Testis (tissue), 3 donors: ENCODE results near the gene ABITRAM. TPM values are rescaled to one million over a fixed set of nuclear protein-coding genes. Genes with fewer than 3 reads are reported as not detected.
"Not testable (repeated sequence)": the region's sequence is repeated elsewhere in the genome, so short reads cannot be mapped to it uniquely, and the experiment has no call there.

Experiments
- DNase-seq: peaks from one replicate; pipeline ENCODE4 v3.0.0-alpha.2; 2019
- H3K27ac ChIP-seq, 2 donors: fragments of 200-600 bp; sonication (generic); one replicate each; pipeline ENCODE4 v1.5.1; 2019
- H3K27me3 ChIP-seq: fragments of 200-600 bp; sonication (generic); one replicate; pipeline ENCODE4 v1.5.1; 2019
- H3K36me3 ChIP-seq: fragments of 200-600 bp; sonication (generic); one replicate; pipeline ENCODE4 v1.5.1; 2017; ENCODE audit warnings: low read depth; ENCODE audit errors: missing control alignments
- H3K4me1 ChIP-seq: fragments of 200-600 bp; sonication (generic); one replicate; pipeline ENCODE4 v1.5.1; 2019
- H3K4me3 ChIP-seq, 2 donors: fragments of 200-600 bp; sonication (generic); one replicate each; pipeline ENCODE4 v1.5.1; 2017 to 2019
- H3K9me3 ChIP-seq: fragments of 200-600 bp; sonication (generic); one replicate; pipeline ENCODE4 v1.5.1; 2017
- CTCF ChIP-seq, 3 experiments: fragments of 450-650 bp in 2 of 3; fragments of 200-600 bp in 1 of 3; sonication (generic) in 1 of 3; IDR thresholded peaks; one replicate each; pipeline ENCODE4 v1.5.1; 2016 to 2019; ENCODE audit warnings: antibody characterized with exemption in 3 of 3, mild to moderate bottlenecking in 2 of 3, moderate library complexity in 1 of 3
- POLR2A ChIP-seq: fragments of 450-650 bp; IDR thresholded peaks from one replicate; pipeline ENCODE4 v1.6.1; 2017; ENCODE audit warnings: antibody characterized with exemption, mild to moderate bottlenecking, moderate library complexity
- WGBS, 2 donors: methylation state at CpG; one replicate each; pipeline ENCODE4 v1.1.5; 2018; 5-methylcytosine and 5-hydroxymethylcytosine counted together
- intact Hi-C: fragments of 100-400 bp; cut with DNase I; formaldehyde crosslinking; loops from one replicate; pipeline ENCODE4 v1.15.1; 2023; ENCODE audit warnings: low total_unique reads
- polyA plus RNA-seq: library from polyadenylated mRNA; stranded (reverse); fragments of 350-450 nt; fragmentation: Illumina TruSeq; extraction: RNeasy Lipid Tissue Mini Kit (QIAGEN cat#74804); gene quantifications from one replicate; pipeline ENCODE4 v1.2.3, GENCODE V29; 2014; ENCODE audit warnings: low read depth, low replicate concordance; ENCODE audit not compliant: insufficient read depth
- total RNA-seq, 2 donors: library from RNA; depleted of rRNA; stranded (reverse); fragments of >200 nt; gene quantifications; one replicate each; pipeline ENCODE4 v1.2.3, GENCODE V29; 2016

Gene ABITRAM
- total and polyA plus RNA-seq, 3 donors from 2014 or later: 8.6 to 33.3 (median 18.3) TPM

DNA sequence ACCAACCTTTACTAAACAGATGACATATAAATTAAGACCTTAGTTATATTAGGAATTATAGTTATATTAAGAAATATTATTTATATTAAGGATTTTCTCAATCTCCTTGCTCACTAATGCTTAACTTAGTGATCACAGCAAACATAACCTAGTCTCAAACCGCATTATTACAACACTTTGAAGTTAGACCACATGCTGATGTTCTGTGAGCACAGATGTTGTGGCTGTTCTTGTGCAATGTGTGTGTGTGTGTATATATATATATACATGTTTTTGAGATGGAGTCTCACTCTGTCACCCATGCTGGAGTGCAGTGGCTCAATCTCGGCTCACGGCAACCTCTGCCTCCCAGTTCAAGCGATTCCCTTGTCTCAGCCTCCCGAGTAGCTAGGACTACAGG lies 20.8 kb upstream of the ABITRAM start:
- no peak for TF ChIP-seq POLR2A
- no peak for TF ChIP-seq CTCF (IDR thresholded peaks at IDR 0.05)
- DNase-seq: no peak
- no peaks in the 10 kb centered on the region for H3K9me3 ChIP-seq
- no peaks in the 10 kb centered on the region for H3K27me3 ChIP-seq
- H3K4me1 ChIP-seq: no peaks in the 10 kb centered on the region
- H3K27ac ChIP-seq: no peak overlapping the region
- intact Hi-C loops: no loop called here
- no peak overlapping the region for H3K4me3 ChIP-seq
- no peaks in the 10 kb centered on the region for H3K36me3 ChIP-seq
- 91 to 98% methylated on average over 5 of the region's 5 CpGs for WGBS, 2 donors

DNA sequence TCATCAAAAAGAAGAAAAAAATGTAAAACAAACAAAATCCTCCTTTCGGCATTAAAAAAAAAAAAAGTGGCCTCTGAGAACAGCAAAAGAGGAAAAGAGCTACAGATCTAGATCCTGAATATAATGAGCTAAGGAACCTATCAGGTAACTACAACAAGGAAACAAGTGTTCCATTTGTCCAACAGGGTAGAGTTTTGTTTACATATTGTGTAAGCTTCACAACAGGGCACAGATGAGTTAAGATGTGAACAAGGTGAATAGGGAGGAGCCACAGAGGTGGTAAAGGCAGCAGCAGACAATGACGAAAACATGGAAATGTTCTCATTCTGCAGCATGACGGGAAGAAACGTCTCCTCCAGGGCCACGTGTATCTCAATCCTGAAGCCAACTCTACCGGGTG lies 14.7 kb upstream of the ABITRAM start:
- TF ChIP-seq CTCF (IDR thresholded peaks at IDR 0.05) (no peak), POLR2A (no peak)
- H3K36me3 ChIP-seq: no peaks in the 10 kb centered on the region
- 85 to 95% methylated on average over 6 of the region's 6 CpGs for WGBS, 2 donors

DNA sequence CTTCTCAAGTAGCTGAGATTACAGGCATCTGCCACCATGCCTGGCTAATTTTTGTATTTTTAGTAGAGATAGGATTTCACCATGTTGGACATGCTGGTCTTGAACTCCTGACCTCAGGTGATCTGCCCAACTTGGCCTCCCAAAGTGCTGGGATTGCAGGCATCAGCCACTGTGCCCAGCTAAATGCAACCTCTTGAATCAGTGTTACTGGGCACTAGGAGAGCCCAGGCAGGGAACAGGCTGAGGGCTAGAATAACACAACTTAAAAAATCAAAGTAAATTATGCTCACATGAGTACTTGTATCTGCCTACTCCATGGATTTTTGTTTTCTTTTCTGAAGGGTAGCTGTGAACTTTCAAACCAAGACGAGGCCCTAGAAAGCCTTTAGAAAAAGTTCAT lies 13.8 kb upstream of the ABITRAM start:
- H3K4me3 ChIP-seq, H3K4me1 ChIP-seq, DNase-seq, intact Hi-C loops, H3K27me3 ChIP-seq, H3K36me3 ChIP-seq, H3K27ac ChIP-seq, H3K9me3 ChIP-seq: not testable (repeated sequence)
- WGBS, 2 donors: 93 to 96% methylated on average over 1 of the region's 1 CpG

More for the DNA sequence above, 14.7 kb upstream of the ABITRAM start:
- DNase-seq: no peak
- H3K27me3 ChIP-seq: no peaks in the 10 kb centered on the region
- H3K9me3 ChIP-seq: no peaks in the 10 kb centered on the region
- H3K27ac ChIP-seq: no peak overlapping the region
- H3K4me1 ChIP-seq: no peaks in the 10 kb centered on the region
- no peak overlapping the region for H3K4me3 ChIP-seq
- intact Hi-C loops: no loop called here

DNA sequence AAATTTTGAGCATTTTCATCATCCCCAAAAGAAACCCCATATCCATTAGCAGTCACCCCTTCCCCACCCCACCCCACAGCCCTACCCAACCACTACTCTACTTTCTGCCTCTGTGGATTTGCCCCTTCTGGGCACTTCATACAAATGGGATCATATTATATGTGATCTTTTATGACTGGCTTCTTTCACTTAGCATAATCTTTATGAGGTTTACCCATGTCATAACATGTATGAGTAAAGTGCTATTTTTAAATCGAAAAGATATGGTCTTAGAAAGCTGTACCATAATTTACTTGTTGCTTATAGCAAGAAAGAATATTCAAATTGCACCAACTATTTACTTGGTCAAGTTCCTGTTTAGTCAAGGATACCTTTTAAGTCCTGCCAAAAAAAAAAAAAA lies 13.0 kb upstream of the ABITRAM start:
- 95 to 97% methylated on average over 1 of the region's 1 CpG for WGBS, 2 donors
- intact Hi-C loops: no loop called here
- no peaks in the 10 kb centered on the region for H3K9me3 ChIP-seq
- no peak overlapping the region for H3K27ac ChIP-seq
- DNase-seq: no peak
- no peaks in the 10 kb centered on the region for H3K36me3 ChIP-seq
- no peak overlapping the region for H3K4me3 ChIP-seq
- H3K4me1 ChIP-seq: no peaks in the 10 kb centered on the region
- TF ChIP-seq POLR2A: no peak
- no peak for TF ChIP-seq CTCF (IDR thresholded peaks at IDR 0.05)
- H3K27me3 ChIP-seq: no peaks in the 10 kb centered on the region

DNA sequence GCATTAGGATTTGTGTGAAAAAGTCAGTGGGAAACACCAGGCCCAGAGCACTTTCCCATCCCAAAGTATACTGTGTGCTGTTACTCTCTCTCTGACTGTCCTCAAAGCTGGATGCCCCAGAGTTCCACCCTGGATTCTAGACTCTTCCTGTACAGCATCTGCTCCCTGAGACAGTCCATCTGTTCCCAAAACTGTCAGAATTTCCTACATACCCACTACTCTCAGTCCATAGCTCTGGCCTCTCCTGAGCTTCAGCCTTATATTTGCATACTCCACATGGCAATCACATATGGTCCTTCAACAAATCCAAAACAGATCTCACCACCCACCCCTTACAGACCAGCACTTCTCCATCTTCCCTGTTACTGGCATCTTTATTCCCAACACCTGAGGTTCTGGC lies 9.7 kb upstream of the ABITRAM start:
- no peaks in the 10 kb centered on the region for H3K9me3 ChIP-seq
- no peaks in the 10 kb centered on the region for H3K4me1 ChIP-seq
- H3K4me3 ChIP-seq: no peak overlapping the region
- no peak overlapping the region for H3K27ac ChIP-seq
- no peaks in the 10 kb centered on the region for H3K27me3 ChIP-seq
- no peak for DNase-seq
- no peaks in the 10 kb centered on the region for H3K36me3 ChIP-seq
- intact Hi-C loops: no loop called here
- TF ChIP-seq CTCF (IDR thresholded peaks at IDR 0.05) (no peak), POLR2A (no peak)
